HG02884 (cell line): Measurements from ENCODE around the gene NEBL.

Experiments used
- ATAC-seq: cut with Tn5 transposase; IDR thresholded peaks from one replicate; pipeline ENCODE4 v1.9.1; 2021; ENCODE audit warnings: mild to moderate bottlenecking, moderate library complexity; ENCODE audit not compliant: unreplicated experiment

Gene NEBL

DNA sequence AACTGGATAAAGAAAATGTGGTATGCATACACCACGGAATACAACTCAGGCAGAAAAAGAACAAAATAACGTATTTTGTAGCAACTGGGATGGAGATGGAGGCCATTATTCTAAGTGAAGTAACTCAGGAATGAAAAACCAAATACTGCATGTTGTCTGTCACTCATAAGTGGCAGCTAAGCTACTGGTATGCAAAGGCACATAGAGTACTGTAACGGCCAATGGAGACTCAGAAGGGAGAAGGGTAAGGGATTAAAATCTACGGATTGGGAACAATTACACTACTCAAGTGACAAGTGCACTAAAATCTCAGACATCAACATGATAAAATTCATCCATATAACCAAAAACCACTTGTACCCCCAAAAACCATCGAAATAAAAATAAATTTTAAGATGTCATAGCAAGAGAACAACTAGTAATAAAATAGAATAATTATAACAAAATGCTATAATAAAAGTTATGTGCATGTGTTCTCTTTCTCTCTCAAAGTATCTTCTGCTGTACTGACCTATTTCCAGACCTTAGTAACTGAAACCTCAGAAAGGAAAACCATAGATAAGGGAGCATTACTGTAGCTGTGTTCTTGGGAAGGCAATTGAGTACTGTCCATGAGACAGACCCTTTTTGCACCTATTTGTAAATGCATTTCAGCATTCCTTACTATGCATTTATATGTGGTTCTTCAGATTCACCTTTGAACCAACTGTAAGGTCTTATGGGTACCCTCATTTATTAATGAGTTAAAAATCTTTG, 6.7 kb upstream of the NEBL start:
- no peak for ATAC-seq

DNA sequence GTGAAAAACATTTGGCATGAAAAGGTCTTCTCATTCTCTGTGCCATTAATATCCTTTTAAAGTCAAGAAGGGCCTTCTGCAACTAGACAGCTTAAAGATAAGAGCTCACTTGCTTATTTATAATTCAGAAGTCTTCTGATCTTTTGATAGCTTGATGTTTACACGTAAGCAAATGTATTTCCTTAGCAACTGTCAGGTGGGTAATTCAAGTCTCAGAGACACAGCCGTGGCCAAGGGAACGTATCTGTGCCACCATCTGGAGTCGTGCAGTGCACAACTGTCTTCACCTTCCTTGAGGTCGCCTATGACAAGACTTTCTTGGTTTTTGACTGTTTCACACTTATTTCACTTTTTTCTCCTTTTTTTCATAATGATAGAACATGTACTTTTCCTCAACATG, 4.0 kb upstream of the NEBL start:
- no peak for ATAC-seq

DNA sequence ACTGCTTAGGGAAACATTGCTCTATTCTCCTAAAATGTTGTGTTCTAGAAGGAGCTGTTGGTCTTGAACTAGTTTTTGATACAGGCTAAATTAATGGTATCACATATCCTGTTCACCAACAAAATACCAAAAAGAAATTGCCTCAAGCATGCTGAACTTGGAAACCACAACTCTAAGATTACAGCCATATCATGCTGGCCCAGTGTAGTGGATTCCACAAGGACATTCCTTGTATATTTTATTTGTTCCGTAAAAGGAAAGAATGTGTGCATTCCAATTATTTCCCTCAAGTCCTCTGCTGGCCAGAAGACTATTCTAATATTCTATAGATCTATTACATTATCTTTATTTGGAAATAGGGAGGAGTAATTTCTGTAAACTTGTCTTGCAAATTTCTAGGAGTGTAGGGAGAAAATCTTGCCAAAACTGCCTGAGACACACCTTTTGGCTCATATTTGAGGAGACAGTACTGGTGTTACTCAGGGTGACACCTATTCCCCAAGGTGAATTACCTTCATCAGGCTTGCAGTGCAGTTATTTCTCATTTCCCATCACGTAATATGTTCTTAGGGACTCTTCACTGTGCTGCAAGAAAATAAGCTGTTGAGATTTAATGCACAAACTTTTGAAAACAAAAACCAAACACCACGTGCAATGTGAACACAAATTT, 1.9 kb upstream of the NEBL start:
- no peak for ATAC-seq

DNA sequence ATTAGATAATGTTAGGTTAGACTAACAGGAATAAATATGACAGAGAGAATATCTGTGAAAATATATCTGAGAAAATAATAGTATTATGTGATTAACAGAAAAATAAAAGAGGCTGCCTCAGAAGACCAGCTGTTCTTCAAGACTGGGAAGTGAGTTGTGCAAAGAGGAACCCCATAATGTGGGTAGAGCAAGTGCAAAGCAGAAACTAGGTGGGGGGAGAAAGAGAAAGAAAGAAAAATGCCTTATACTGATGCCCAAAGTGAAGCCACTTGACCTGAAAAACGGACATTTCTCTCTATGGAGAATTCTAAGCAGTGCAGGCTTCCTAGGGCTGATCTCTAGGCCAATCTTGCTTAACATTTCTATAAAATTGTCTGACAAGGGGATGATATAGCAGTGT, 3.8 kb downstream of the NEBL start:
- no peak for ATAC-seq

DNA sequence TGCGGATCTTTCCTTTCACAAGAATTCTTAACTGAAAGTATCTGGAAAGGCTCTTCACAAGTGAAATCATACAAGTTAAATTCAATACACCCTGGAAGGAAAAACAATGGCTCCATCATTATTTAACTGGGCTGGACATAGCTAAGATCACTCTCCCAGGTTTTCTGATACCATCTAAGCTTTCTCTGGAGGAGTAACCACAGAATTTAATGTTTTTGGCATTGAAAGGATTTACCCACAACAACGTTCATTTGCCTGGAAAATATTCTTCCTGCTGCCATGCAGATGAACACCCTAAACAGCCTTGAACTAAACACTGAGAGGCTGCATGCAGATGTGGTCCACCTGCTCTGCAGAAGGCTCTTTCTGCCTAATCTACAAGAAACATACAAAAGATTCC, 4.3 kb downstream of the NEBL start:
- ATAC-seq = no peak

DNA sequence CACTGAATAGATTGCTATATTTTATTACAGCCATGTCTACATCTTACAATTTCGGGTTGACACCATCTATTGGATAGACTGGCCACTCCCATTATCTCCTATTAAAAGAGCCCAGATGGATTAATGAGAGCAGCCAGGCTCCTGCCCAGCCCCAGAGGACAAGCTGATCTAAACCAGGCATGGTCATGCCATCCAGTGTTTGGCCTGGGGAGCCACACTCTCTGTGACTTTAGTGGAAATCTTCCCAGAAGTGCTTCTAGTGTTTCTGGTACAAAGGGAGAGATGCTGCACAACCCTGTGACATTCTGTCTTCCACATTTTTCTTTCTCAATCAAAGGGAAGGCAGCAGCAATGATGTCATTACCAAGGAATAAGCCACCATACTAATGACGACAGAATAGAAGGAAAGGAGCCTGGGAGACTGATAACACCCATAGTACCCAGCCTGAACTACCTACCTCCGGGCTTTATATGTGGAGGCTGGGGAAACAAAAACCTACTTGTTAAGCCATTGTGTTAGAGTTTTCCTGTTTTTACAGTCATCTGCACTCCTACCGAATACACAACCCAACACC, 5.0 kb downstream of the NEBL start:
- no peak for ATAC-seq

DNA sequence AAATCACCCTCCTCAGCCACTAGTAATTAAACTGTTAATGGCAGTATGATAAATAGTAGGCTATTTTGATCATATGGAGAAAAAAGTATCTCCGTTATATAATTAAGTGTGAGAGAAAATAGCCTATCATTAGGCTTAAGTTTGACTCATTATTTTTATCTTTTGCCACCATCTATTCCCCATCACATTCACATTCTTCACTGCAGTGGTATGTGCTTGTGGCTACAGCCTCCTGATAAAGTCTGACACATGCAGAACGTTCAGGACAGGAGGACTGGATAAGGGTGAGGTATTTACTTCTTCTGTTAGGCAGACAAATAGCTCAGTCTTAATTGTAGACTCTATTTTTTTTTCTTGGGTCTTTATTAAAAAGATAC, 5.8 kb downstream of the NEBL start:
- ATAC-seq = no peak

DNA sequence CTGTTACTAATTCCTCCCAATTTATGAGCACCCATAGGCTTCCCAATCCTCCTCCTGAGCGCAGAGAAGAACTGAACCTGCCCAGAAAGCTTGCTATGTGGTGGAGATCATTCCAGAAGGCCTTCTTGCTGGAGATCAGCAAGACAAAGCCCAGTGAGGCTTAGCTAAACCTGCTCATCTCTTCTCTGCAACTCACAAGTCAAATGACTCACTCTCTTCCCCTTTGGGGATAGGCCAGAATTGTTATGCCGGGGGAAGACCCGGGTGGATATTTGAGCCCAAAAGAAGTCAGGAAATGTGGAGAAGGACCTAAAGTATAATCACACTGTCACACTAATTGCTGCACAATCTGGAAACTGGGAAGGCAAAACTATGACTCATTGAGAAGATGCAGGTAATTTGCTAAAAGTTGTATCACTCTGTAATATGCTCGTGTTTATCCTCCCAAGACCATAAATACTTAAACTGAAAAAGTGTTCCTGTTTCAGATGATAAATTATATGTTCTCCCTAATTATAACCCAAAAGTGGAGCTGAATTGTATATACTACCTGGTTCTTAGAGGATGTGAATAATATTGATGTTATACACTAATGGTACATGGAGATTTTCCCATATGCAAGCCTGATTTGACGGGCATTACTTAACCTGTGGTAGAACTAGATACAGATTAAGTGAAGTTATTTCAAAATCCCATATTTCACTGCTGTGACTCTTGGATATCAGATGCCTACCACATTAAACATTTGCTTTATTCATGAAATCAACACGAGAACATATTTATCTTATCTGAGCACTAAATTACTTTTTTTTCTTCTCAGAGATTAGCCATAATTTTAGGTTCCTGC, 6.4 kb downstream of the NEBL start:
- no peak for ATAC-seq

DNA sequence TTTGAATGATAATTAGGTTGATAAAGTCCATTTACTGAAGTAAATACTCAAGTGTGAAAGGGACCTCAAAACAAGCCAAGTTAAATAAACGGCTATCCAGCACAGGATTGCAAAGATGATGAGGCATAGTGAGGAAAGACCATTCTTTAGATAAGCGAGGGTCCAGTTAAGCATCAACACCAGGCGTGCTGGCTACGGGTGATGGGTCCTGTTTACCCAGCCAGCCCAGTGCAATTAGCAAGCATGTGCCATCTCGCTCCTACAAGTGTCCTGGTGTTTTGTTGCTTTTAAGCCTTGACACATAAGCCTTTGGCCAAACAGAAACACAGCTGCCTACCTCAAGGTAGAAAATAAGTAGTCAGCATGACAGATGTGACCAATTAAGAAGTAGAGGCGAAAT, 7.1 kb downstream of the NEBL start:
- ATAC-seq = no peak

DNA sequence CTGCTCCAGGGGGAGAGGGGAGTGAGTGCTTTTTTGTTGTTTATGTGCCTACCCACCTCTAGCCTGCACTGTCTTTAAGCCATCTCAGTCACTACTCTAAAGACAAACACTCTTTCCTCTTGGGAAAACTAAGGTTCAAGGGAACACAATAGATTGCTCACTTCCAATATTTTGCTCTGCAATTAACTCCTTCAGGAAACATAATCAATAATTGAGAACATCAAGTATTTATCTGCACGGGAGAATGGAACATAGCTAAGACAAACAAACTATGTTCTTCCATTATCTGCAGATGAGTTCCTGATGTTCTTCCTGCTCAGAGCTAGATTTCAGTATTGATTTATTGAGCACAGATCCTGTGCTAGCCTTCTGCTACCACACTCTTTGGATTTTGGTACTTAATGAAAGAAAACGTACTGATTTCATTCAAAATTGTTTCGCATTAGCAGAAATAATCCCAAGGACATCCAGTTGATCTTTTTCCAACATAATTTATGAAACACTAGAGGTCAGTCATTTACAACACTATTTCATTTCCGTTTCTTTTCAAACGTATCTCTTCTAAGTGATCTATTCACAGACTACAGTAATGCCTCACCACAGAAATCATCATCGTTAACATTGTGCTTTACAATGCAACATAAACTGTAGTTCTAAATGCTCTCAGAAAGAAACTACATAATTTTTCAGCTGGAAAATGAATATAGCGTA, 8.3 kb downstream of the NEBL start:
- no peak for ATAC-seq

DNA sequence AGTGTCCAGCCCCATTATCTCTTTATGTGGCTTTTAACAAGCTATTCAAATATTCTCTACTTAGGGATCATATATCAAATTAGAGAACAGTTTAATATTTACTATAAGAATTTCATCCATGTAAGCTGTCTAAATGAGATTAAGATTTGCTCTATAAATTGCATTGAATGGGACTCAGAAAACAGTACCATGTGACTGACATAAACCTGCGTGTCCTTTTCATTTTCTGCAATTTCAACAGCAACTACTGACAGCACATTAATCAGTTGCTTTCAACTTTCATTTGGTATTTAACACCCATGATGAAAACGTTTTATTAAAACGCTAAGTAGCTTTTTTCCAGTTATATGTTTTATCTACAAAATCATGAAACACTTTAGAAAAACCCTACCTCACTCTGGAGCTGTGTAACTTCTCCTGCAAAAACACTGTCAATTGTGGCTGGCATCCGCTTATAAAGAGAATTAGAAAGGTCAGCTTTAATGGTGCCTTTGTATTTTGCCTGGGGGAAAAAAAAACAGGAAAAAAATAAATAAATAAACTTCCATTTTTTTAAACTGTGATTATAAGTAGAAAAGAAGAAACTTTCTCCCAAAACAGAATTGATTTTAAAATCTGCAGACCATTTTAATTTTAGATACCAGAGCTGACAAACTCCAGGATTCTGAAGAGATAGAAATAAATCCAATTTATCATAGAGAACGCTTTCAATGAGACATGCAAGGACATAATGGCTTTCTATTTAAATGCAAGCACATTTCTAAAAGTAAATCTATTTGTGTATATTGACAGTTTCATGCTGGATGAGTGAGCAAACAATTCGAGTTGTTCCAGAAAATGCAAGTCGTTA, 9.2 kb downstream of the NEBL start:
- ATAC-seq = no peak

DNA sequence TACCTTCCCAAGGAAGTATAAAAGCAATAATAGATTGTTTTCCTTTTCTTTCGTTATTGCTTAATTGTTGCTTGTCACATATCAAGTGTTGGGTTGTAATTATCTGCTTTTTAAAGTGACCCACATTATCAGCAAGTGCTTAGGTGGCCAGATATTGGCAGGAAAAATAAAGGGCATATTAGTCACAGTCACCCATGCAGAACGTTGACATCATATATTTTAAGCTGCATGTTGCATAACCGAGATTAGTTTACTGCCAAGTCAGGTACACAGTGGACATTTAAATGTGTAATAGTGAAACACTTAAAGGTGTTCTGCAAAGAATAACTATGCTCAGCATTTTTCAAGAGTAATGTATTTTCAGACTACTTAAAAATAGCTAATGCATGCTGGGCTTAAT, 11.4 kb downstream of the NEBL start:
- ATAC-seq = no peak

DNA sequence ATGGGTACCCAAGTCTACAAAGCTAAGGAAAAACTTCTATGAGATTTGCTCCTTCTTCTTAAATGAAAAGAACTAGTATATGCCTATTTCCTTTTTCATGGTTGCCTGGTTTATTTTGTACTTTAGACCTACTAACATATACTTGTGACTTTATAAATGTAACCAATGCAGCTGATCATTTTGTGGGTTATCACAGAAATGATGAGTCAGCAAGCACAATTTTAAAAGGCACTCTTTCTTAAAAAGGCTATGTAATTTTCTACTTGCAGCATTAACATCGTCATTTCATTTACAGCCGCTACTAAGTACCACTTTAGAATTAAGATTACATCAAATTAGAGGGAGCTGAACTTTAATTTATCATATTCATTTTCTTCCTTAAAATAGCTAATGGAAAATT, 13.6 kb downstream of the NEBL start:
- ATAC-seq = no peak

DNA sequence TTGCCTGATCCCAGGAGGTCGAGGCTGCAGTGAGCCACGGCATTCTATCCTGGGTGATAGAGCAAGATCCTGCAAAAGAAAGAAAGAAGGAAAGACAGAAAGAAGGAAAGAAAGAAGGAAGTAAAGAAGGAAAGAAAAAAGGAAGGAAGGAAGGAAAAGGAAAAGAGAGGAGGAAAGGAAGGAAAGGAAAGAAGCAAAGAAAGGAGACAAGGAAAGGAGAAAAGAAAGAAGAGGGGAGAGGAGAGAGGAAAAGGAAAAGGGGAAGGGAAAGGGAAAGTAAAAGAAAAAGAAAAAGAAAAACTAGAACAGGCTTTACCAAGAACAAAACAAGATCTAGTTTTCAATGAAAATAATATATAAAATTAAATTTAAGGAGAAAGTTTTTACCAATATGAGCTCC, 15.0 kb downstream of the NEBL start:
- ATAC-seq = no peak

DNA sequence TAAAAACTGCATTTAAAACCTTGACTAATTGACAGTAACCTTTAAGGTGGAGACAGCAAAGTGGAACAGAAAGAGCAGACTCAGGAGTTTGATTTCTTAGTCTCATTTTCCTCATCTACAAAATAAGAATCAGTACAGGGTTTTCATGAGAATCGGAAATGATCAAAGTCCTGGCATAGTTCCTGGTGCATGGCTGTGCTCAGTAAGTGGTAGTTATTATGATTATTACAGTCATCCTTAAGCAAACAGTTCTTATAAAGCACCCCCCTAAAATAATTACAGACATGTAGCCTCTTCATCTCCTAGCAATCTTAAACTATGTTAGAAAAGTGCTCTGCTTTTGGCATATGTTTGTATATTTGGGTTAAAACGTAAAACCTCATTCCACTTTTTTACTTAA, 18.0 kb downstream of the NEBL start:
- no peak for ATAC-seq

DNA sequence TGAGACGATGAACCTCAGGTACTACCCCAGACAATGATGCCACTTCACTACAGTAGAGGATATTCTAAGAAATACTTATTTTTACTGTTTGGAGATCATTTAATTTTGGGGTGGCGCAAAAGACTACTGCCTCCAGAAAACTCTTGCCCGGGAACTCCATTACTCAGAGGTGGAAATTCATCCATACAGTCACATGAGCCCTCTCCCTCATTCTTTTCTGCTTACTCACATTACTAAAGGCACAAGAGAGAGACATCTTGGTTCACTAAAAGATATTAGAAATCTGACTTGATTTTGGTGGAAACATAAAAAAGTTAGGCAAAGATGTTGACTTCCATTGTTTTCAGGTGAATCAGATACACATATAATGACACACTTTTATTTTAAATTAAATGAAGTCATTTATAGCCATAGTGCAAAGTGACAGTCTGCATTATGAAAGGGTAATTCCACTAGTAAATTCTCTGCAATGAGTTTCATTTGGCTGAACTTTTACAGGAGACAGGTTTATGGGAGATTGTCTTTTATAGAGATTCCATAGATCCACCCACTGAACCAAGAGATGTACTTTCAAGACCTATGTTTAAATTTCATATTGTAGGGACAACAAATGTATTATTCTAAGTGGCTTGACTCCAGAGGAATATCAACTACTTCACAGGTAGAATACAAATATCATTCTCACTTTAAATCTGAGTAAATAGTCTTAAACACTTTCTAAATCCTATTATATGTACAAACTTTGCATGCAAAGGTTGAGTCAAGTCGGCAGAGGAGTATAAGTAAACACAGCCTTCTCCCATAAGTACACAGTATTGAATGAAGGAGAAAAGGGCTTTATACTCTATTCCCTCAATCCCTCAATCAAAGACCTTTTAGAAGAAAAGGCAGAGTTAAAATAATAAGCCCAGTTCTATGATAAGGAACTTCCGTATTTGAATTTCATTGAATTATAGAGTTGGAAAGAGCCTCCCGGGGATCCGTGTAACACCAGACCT, 18.8 kb downstream of the NEBL start:
- ATAC-seq = no peak

DNA sequence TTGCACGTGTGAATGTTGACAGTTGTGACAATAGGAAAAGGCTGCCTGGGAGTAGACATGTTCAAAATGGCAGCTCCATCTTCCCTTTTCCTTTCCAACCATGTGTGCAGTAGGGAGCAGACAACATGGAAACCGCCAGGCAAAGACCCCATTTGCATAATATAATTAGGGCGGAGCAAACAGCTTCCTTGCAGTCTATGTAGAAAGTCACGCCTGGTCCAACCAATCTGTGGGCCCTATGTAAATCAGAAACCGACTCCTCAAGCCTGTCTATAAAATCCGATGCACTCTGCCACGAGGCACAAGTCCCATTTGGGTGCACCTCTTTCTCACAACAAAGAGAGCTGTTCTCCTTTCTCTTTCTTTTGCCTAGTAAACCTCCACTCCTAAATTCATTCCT, 19.6 kb downstream of the NEBL start:
- no peak for ATAC-seq

DNA sequence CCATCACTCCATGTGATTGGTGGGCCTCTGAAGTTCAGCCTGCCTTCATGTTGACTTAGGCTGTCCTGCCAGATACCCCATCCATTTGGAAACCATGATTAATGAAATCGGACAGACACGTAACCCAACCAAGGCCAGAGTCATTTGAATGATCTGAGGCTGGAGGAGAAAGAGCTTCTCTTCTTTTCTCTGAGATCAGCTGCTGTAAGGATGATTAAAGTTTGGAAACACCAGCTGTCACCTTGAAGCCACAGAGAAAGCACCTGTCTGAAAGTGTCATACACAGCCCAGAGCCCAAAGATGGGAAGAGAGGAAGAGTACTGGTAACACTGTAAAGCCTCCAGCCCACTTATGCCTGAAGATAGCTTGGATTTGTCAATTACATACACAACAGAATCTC, 22.9 kb downstream of the NEBL start:
- no peak for ATAC-seq

DNA sequence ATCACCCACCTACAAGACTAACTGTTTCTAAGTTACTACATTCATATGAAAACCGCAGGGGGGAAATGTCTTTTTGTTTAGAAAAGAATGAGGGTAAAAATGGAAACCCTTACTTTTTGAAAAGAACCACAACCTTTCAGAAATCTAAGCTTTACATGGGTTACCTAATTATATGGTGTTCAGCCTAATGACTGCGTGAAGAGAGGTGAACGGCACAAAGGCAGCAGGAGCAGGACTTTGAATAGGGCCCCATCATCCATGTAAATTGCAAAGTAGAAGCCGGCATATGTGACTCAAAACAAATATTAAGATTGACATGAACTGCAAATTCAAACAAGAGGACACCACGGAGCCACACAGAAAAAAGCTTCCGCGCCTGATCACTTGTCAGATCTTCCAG, 25.1 kb downstream of the NEBL start:
- ATAC-seq = no peak
